Measurements from ENCODE around the gene YOD1.

The YOD1 gene

DNA sequence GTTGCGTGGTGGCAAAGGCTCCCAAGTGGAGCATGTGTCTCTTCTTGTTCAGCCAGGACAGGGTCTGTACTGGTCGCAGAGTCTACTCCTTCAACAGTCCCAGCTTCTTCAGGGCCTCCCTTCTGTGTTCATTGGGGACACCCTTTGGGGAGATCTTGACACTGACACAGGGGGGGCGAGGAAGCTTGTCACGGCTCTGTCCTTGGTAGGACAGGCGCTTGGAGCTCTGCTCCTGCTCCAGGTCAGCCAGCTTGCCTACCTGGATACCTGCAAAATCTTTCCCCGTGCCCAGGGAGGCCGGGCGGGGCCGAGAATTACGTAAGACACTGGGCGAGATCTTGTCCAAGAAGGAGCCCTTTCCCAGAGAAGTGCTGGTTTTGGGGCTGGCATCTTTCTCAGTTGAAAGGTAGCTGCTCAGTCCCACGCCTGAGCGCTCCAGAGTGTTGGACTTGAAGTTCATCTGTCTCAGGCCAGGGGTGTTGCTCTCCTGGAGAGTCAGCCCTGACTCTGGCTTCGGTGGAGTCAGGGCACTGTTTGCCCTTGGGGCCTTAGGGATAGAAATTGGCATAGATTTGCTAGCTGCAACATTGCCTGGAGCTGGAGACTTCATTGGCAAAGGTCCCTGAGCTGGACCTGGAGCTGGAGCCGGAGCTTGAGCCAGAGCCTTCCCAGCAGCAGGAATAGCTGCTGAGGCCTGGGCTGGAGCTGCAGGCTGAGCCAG, 29.0 kb downstream of the YOD1 start:
- no peak for DNase-seq (ENCODE audit: low spot score in 2 of 2)
- H3K36me3 ChIP-seq (replicated peaks): no peaks in the 10 kb centered on the region
- H3K4me3 ChIP-seq: no peak overlapping the region
- no peaks in the 10 kb centered on the region for H3K4me1 ChIP-seq
- H3K9me3 ChIP-seq: no peaks in the 10 kb centered on the region
- in situ Hi-C loops (cut with MboI; ENCODE audit: low sequenced_read_pairs): no loop called here
- no peaks in the 10 kb centered on the region; the same call in 1 of the 2 replicates for H3K27me3 ChIP-seq (ENCODE audit: low read depth)

DNA sequence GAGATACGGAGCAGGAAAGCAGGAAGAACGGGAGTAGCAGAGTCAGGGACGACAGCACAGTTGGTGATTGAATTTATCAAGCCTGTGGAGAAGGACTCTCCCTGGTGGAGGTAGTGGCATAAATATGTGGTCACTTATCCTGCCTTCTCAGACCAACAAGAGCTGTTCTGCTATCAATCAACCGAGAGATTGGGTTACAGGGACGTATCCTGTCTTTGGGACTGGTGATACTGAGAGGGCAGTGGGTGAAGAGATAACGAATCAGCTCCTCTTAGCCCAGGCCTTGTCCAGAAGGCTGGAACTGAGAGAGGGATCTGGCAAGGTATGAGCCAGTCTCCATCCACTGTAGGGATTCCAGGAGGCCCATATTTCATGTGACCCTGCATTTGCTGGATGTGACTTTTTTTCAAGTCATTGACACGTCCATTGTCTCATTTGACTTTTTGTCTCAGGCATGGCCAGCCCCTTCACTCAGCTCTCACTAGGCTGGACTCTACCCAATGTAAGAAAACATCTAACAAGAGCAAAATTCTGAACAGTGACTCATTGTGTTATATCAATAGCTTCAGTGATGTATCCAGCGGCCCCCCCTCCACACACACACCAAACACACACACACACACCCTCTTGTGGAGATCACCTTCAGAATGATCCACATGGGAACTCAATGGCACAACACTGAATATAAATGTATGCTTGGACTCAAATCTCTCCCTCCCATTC, 29.7 kb downstream of the YOD1 start:
- H3K36me3 ChIP-seq (replicated peaks): no peaks in the 10 kb centered on the region
- in situ Hi-C loops (cut with MboI; ENCODE audit: low sequenced_read_pairs): no loop called here
- no peaks in the 10 kb centered on the region; the same call in 1 of the 2 replicates for H3K27me3 ChIP-seq (ENCODE audit: low read depth)
- H3K9me3 ChIP-seq: no peaks in the 10 kb centered on the region
- no peak for DNase-seq (ENCODE audit: low spot score in 2 of 2)
- H3K4me1 ChIP-seq: no peaks in the 10 kb centered on the region
- H3K4me3 ChIP-seq: no peak overlapping the region

DNA sequence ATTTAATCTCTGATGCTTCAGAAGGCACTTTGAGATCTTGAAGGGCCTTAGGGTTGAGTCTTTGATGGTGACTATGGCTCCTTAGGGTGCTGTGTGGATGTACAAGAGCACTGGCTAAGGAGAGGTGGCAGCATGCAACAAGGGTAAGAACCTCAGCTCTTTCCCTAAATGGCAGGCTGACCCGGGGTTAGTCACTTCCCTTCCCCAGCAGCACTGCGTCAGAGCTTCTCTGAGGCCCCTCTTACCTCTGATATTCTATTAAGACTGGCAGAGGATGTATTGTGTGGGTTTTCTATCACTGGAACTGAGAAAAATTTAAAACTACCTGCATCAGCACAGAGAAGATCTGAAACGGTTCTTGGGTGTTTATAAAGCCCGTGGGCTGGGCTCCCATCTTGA, 30.3 kb downstream of the YOD1 start:
- no peaks in the 10 kb centered on the region for H3K4me1 ChIP-seq
- no peaks in the 10 kb centered on the region for H3K9me3 ChIP-seq
- no peaks in the 10 kb centered on the region for H3K27me3 ChIP-seq (ENCODE audit: low read depth)
- in situ Hi-C loops (cut with MboI; ENCODE audit: low sequenced_read_pairs): no loop called here
- H3K36me3 ChIP-seq (replicated peaks): no peaks in the 10 kb centered on the region
- DNase-seq (ENCODE audit: low spot score in 2 of 2): no peak
- H3K4me3 ChIP-seq: no peak overlapping the region

DNA sequence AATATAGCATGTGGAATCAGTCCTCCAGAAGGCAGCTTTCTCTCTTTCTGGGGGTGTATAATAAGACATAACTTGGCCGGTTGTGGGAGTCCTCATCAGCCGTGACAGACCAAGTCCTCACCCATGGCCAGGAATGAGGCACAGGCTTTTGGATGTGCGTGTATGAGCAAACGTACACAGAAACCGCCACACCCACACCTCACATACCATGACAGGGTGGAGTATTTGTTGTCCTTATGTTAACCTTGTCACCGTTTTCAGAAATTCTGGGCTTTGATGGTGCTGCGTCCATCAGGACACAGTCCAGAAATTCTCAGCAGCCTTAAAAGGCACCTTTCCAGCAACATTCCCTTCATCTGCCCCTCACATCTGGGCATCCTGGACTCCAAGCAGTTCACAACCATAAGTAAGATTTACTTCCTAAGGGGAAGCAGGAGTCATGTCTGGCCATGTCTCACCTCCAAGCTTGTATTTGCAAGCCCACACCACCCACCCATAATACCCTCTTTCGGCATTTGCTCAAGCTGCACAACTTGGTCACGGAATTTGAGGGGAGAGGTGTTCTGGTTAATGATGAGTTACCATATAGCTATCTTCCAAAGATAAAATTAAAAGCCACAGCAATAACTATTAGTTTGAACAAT, 30.8 kb downstream of the YOD1 start:
- H3K4me1 ChIP-seq: no peaks in the 10 kb centered on the region
- in situ Hi-C loops (cut with MboI; ENCODE audit: low sequenced_read_pairs): no loop called here
- no peaks in the 10 kb centered on the region for H3K36me3 ChIP-seq (replicated peaks)
- no peaks in the 10 kb centered on the region for H3K9me3 ChIP-seq
- no peak for DNase-seq (ENCODE audit: low spot score in 2 of 2)
- H3K4me3 ChIP-seq: no peak overlapping the region
- H3K27me3 ChIP-seq (ENCODE audit: low read depth): no peaks in the 10 kb centered on the region

DNA sequence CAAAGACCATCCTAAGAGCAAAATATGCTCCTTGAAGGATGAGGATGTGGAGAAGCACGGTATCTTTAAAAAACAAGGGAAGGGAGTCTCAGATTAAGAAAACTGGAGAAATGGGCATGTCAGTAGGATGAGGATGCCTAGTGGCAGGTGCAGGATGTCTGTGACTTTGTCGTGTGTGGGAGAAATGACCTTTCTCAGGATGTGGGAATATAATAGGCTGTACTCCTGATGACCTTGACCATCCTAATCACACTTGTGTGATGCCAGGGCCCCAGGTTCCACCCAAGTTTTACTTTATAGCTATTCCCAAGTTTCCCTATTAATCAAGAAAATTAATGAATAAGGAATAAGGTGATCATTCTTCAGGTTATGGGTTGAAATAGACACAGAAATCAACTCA, 31.3 kb downstream of the YOD1 start:
- no peaks in the 10 kb centered on the region for H3K4me1 ChIP-seq
- no peaks in the 10 kb centered on the region for H3K9me3 ChIP-seq
- no peaks in the 10 kb centered on the region for H3K27me3 ChIP-seq (ENCODE audit: low read depth)
- no peak for DNase-seq (ENCODE audit: low spot score in 2 of 2)
- in situ Hi-C loops (cut with MboI; ENCODE audit: low sequenced_read_pairs): no loop called here
- H3K4me3 ChIP-seq: no peak overlapping the region
- H3K36me3 ChIP-seq (replicated peaks): no peaks in the 10 kb centered on the region

DNA sequence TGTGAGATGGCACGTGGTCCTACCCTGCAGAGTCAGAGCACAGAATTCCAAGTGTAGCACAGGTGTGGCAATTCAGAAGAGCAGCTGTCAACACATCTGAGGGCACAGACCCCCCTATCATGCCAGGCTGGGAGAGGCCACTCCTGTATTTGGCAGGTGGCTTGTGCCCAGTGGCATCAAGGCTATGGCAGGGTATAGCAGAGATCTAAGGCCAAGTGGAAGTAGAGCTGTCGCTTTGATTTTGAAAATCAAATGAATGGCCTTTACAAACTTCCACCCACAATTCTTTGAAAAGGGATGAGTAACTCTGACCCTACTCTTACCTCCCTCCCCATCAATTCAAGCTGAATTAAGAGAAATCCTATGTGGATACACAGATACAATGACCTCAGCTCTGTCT, 31.8 kb downstream of the YOD1 start:
- DNase-seq (ENCODE audit: low spot score in 2 of 2): no peak
- in situ Hi-C loops (cut with MboI; ENCODE audit: low sequenced_read_pairs): no loop called here
- Histone ChIP-seq H3K9me3 (no peaks in the 10 kb centered on the region), H3K4me3 (no peak overlapping the region), H3K4me1 (no peaks in the 10 kb centered on the region), H3K36me3 (replicated peaks) (no peaks in the 10 kb centered on the region), H3K27me3 (ENCODE audit: low read depth) (no peaks in the 10 kb centered on the region)

DNA sequence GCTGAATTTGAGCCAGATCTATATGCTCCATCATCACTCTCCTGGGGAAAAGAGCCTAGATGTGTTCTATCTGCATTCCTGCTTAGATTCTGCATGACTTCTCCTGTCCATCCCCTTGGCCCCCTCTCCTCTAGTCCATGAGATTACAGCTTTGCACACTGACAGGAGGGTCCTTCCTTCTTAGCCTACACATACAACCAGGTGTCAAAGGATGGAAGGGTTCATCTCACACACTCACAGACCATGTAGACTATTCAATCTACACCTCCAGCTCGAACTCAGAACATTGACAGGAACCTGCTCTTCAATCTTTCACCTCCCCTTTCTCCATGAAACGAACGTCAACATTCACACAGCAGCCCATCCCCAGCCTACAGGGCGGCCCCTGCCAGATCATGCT, 32.3 kb downstream of the YOD1 start:
- Histone ChIP-seq H3K4me3 (no peak overlapping the region), H3K4me1 (no peaks in the 10 kb centered on the region), H3K27me3 (ENCODE audit: low read depth) (no peaks in the 10 kb centered on the region), H3K9me3 (no peaks in the 10 kb centered on the region), H3K36me3 (replicated peaks) (no peaks in the 10 kb centered on the region)
- in situ Hi-C loops (cut with MboI; ENCODE audit: low sequenced_read_pairs): no loop called here
- DNase-seq (ENCODE audit: low spot score in 2 of 2): no peak

DNA sequence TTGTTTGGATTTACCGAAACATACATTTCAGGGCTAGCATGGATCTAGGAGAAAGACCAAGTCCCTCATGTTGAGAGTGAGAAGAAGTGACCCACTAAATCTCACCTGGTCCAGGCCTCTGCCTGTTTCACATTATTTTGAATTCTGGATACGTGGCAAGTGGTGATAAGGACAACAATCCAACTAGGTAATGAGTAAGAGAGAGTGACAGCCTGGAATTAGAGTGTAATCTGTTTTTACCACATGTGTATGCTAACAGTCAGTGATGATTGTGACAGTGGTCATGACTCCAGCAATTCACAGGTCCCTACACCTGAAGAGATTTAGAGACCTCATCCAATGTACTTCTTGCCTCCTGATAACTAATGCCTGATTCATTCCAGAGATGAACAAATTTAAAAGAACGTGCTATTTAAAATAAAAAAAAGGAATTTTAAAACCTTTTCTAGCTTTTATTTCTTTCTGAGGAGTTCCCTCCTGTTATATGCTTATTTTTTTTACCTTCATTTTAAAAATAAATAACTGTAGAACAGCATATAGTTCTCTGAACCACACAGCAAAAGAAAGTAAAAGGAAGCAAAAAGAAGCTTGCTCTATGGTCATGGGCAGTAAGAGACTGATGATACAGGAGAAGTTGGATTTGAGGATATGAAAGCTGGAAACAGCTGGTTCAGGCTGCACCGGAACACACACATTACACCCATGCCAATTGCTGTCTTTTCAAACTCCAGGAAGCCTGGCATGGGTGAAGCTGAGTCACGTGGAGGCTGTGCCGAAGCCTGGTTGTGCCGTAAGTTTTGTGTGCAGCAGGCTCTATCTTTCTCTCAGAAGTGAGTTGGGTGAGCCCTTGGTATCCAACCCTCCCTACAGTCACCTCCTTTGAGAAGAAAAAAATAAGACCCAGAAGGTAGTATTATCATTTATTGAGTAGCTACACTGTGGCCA, 33.1 kb downstream of the YOD1 start:
- no peak for DNase-seq (ENCODE audit: low spot score in 2 of 2)
- no peaks in the 10 kb centered on the region for H3K36me3 ChIP-seq (replicated peaks)
- H3K4me3 ChIP-seq: no peak overlapping the region
- no peaks in the 10 kb centered on the region for H3K9me3 ChIP-seq
- H3K27me3 ChIP-seq (ENCODE audit: low read depth): no peaks in the 10 kb centered on the region
- no peaks in the 10 kb centered on the region for H3K4me1 ChIP-seq
- in situ Hi-C loops (cut with MboI; ENCODE audit: low sequenced_read_pairs): no loop called here

DNA sequence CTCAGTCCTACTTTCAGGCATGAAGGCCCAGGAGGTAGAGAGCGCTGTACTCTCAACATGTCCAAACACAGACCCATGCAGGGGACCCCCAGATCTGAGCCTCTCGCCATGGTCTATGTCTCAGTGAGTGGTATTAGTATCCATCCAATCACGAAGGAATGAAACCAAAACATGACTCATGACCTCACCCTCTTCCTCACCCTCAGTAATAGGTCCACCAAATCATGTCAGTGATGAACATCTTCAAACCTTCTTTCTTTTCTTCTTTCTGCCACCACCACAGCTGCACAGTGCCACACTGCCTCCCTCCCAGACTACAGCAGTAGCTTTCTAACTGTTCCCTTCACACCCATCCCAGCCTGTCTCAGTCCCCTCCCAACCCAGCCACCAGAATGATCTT, 35.2 kb downstream of the YOD1 start:
- H3K9me3 ChIP-seq: no peaks in the 10 kb centered on the region
- no peaks in the 10 kb centered on the region for H3K4me1 ChIP-seq
- no peaks in the 10 kb centered on the region for H3K27me3 ChIP-seq (ENCODE audit: low read depth)
- no peak overlapping the region for H3K4me3 ChIP-seq
- in situ Hi-C loops (cut with MboI; ENCODE audit: low sequenced_read_pairs): no loop called here
- DNase-seq (ENCODE audit: low spot score in 2 of 2): no peak
- H3K36me3 ChIP-seq (replicated peaks): no peaks in the 10 kb centered on the region

DNA sequence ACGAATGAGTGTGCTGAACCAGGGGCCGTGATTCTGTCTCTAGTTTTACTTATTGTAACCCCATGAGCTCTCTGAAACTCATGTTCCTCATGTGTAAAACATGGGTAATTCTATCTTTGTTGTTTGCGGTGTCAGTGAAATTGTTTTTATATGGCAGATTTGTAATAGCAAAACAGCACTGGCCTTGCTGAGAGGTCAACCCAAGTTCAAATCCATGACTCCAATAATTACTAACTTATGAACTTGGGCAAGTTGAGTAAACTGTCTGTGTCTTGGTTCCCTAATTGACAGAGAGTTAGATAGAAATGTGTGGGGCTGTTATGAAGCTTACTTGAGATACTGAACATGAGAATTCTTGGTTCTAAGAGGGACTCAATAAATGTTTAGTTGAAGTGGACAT, 36.3 kb downstream of the YOD1 start:
- Histone ChIP-seq H3K4me1 (no peaks in the 10 kb centered on the region), H3K9me3 (no peaks in the 10 kb centered on the region), H3K4me3 (no peak overlapping the region), H3K36me3 (replicated peaks) (no peaks in the 10 kb centered on the region), H3K27me3 (ENCODE audit: low read depth) (no peaks in the 10 kb centered on the region)
- in situ Hi-C loops (cut with MboI; ENCODE audit: low sequenced_read_pairs): no loop called here
- DNase-seq (ENCODE audit: low spot score in 2 of 2): no peak

DNA sequence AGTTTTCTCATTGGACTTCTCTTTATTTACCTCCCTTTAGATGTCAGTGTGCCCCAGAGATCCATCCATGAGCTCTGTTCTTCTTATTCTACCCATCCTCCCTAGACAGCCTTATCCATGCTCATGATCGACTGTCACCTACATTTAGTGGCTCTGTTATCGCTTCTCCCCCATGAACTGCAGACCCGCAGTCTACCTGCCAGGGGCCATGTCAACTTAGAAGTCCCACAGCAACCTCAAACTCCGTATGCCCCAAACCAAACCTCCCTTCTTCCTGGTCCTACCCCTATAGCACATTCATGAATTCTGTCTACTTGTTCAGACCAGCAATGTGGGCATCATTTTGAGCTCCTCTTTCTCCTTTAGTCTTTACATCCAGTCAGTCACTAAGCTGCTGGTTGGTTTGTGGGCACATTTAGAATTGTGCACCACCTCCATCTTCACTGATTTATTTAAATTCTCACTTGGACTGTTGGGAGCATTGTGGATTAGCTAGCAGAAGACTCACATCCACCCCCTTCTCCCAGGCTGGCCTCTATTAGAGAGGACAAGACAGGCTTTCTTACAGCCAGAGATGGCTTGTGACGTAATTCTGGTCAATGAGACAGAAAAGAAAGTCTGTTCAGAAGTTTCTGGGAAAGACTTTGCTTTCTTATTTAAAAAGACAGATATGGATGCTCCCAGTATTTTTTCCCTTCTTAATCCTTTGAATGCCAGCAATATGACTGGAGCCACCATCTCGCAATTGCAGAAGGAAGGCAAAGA, 37.5 kb downstream of the YOD1 start:
- no peak overlapping the region for H3K4me3 ChIP-seq
- no peaks in the 10 kb centered on the region for H3K36me3 ChIP-seq (replicated peaks)
- H3K4me1 ChIP-seq: no peaks in the 10 kb centered on the region
- in situ Hi-C loops (cut with MboI; ENCODE audit: low sequenced_read_pairs): no loop called here
- DNase-seq (ENCODE audit: low spot score in 2 of 2): no peak
- H3K27me3 ChIP-seq (ENCODE audit: low read depth): no peaks in the 10 kb centered on the region
- no peaks in the 10 kb centered on the region; the same call in 1 of the 2 replicates for H3K9me3 ChIP-seq

DNA sequence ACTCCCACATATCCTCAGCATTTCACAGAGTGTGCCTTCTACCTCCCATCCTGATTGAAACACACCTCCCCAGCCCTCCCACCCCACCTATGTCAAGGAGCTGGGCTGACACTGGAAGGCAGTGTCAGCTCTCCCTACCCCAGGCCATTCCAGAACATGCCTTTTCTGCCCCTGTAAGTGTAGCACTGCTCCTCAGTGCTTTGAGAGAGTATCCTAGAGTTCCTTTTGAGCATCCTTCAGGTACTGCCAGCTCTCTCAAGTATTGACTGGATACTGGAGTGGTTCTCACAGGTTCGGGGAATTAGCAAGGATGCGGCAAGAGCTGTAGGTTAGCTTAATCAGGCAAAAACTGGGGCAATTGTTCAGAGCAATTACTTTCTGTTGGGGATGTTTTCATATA, 40.3 kb downstream of the YOD1 start:
- in situ Hi-C loops (cut with MboI; ENCODE audit: low sequenced_read_pairs): no loop called here
- Histone ChIP-seq H3K9me3 (peaks cover 6% of the 10 kb centered on the region), H3K27me3 (ENCODE audit: low read depth) (no peaks in the 10 kb centered on the region), H3K36me3 (replicated peaks) (no peaks in the 10 kb centered on the region), H3K4me1 (peaks cover 15% of the 10 kb centered on the region), H3K4me3 (no peak overlapping the region)
- no peak for DNase-seq (ENCODE audit: low spot score in 2 of 2)

DNA sequence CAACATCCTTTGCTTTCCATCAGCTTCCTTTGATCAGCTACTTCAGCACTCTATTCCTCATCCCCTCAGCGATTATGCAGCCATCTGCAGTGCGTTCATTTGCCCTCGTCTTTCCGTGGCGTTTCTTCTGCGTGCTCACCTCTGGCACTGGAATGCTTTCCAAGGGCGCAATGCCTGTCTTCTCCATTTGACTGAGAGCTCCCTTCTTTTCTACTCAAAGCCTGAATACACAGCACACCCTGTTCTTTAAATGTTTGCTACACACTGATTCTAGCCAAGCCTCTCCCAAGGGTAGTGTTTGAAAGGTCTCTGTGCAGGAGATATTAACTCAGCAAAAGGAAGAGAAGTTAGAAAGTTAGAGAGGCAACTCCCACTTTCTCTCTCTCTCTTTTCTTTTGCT, 41.1 kb downstream of the YOD1 start:
- Histone ChIP-seq H3K4me3 (no peak overlapping the region), H3K27me3 (ENCODE audit: low read depth) (no peaks in the 10 kb centered on the region), H3K36me3 (replicated peaks) (no peaks in the 10 kb centered on the region), H3K9me3 (peaks cover 6% of the 10 kb centered on the region), H3K4me1 (peaks cover 15% of the 10 kb centered on the region)
- in situ Hi-C loops (cut with MboI; ENCODE audit: low sequenced_read_pairs): no loop called here
- no peak for DNase-seq (ENCODE audit: low spot score in 2 of 2)

Data from HAP-1 (cell line).